ENCODE data around the gene ZDHHC16.
A peak's percentile ranks its signal among the peaks of the same experiment; 100 is the strongest.
"Not testable (repeated sequence)": the region's sequence is repeated elsewhere in the genome, so short reads cannot be mapped to it uniquely, and the experiment has no call there.

ZDHHC16 gene

DNA sequence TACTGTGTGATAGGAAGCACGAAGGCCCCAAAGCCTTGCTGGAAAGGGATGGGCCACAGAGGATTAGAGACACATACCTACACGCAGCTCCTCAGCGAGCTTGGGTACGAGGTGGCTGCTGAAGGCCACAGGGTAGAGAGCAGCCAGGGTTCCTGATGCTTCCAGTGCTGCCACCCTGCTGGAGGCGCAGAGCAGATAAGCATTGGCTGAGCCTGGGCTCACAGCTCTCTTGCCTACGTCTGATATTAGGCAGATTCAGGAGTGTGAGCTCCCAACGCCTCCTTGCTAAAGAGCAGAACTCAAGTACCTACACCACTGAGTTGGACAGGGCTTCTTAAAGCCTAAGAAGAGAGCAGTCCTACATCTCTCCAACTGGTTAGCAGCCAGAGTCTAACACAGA, 20.0 kb downstream of the ZDHHC16 start:
- in situ Hi-C loops (cut with HindIII; ENCODE audit: low pct_ligation_motif_present, low pct_unique_long_range_greater_than_20kb, low sequenced_read_pairs): no loop called here
- DNase-seq: no peak

DNA sequence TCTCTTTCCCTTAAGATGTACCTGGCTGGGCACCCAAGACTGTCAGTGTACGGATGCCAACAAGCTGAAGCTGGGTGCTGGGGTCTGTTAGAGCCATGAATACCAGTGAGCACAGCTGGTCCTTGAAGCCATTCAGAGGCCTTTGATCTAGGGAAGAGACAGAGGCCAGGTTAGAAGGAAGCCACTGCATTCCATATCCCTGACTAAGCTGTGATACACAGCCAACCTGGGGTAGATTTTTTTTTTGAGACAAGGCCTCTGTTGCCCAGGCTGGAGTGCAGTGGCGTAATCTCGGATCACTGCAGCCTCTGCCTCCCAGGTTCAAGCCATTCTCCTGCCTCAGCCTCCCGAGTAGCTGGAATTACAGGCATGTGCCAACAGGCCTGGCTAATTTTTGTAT, 20.8 kb downstream of the ZDHHC16 start:
- in situ Hi-C loops (cut with HindIII; ENCODE audit: low pct_ligation_motif_present, low pct_unique_long_range_greater_than_20kb, low sequenced_read_pairs): no loop called here
- DNase-seq: peak; percentile 61

GRCh38 chr10:97468162-97468561, 22.2 kb downstream of the ZDHHC16 start:
- in situ Hi-C loops (cut with HindIII; ENCODE audit: low pct_ligation_motif_present, low pct_unique_long_range_greater_than_20kb, low sequenced_read_pairs): no loop called here
- no peak for DNase-seq

DNA sequence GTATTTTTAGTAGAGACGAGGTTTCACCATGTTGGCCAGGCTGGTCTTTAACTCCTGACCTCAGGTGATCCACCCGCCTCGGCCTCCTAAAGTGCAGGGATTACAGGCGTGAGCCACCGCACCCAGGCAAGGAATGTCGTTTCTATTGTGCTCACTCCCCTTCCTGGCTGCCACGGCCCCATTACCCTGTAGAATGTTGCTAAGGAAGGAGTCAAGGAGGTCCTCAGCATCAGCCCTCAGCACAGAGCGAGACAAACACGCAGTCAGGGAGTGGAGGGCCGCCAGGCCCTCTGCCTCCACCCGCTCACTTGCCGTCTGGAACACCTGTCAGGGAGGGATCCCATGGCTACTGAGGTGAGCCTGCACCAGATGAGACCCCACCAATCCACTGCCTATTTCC, 22.8 kb downstream of the ZDHHC16 start:
- in situ Hi-C loops (cut with HindIII; ENCODE audit: low pct_ligation_motif_present, low pct_unique_long_range_greater_than_20kb, low sequenced_read_pairs); DNase-seq: not testable (repeated sequence)

- DNase-seq: no peak
- in situ Hi-C loops (cut with HindIII; ENCODE audit: low pct_ligation_motif_present, low pct_unique_long_range_greater_than_20kb, low sequenced_read_pairs): no loop called here
Measured at GRCh38 chr10:97474918-97475317, 28.9 kb downstream of the ZDHHC16 start.

GRCh38 chr10:97475936-97476594, 30.1 kb downstream of the ZDHHC16 start:
- in situ Hi-C loops (cut with HindIII; ENCODE audit: low pct_ligation_motif_present, low pct_unique_long_range_greater_than_20kb, low sequenced_read_pairs): no loop called here
- DNase-seq: no peak

- DNase-seq; in situ Hi-C loops (cut with HindIII; ENCODE audit: low pct_ligation_motif_present, low pct_unique_long_range_greater_than_20kb, low sequenced_read_pairs): not testable (repeated sequence)
Measured at GRCh38 chr10:97479410-97479809, 33.4 kb downstream of the ZDHHC16 start.

DNA sequence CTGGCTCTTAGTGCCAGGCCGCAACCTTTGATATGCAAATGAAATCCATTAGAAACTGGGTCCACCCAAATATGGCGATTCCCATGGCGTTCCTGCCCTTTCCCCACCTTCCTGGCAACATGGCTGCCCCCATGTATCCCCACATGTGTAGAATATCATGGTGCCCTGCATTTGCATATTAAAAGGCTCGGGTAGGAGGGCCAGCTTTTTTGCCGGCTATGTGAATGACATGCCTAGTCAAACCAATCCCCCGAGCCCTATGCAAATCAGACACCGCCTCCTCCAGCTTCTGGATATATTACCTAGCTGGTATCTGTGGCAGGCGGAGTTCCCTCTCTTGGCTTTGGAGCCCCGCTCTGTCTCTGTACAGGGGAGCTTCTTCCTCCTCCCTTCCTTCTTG, 34.0 kb downstream of the ZDHHC16 start:
- in situ Hi-C loops (cut with HindIII; ENCODE audit: low pct_ligation_motif_present, low pct_unique_long_range_greater_than_20kb, low sequenced_read_pairs): no loop called here

GRCh38 chr10:97481071-97481470, 35.1 kb downstream of the ZDHHC16 start:
- in situ Hi-C loops (cut with HindIII; ENCODE audit: low pct_ligation_motif_present, low pct_unique_long_range_greater_than_20kb, low sequenced_read_pairs): no loop called here
- no peak for DNase-seq

More for the DNA sequence above, 34.0 kb downstream of the ZDHHC16 start:
- DNase-seq: no peak

DNA sequence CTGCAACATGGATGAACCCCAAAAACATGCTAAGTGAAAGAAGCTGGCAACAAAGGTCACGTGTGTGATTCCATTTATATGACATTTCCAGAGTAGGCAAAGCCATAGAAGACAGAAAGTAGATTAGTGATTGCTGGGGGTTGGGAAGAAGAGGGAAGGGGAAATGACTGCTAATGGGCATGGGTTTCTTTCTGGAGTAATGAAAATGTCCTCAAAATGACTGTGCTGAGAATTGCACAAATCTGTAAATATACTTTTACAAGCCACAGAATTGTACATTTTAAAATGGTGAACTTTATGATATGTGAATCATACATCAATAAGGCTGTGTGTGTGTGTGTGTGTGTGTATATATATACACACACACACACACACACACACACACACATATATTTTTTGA, 36.4 kb downstream of the ZDHHC16 start:
- in situ Hi-C loops (cut with HindIII; ENCODE audit: low pct_ligation_motif_present, low pct_unique_long_range_greater_than_20kb, low sequenced_read_pairs): no loop called here
- DNase-seq: no peak

DNA sequence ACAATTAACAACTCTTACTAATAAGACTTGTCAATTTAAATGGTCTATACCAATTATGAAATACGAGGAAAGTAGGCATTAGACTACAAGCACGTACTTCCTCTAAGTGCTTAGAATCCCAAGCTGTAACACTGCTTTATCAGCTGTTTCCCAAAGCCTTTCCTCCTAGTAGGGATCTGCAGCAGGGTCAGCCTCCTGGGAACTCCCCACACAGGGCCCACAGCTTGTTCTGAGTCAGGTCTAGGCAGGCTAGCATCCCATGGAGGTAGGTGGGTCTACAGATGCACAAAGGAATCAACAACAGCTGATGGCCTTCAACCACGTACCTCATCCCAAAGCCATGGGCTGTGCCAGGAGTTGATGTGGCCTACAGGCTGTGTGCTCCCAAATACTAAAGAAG, 37.5 kb downstream of the ZDHHC16 start:
- DNase-seq: no peak
- in situ Hi-C loops (cut with HindIII; ENCODE audit: low pct_ligation_motif_present, low pct_unique_long_range_greater_than_20kb, low sequenced_read_pairs): no loop called here

DNA sequence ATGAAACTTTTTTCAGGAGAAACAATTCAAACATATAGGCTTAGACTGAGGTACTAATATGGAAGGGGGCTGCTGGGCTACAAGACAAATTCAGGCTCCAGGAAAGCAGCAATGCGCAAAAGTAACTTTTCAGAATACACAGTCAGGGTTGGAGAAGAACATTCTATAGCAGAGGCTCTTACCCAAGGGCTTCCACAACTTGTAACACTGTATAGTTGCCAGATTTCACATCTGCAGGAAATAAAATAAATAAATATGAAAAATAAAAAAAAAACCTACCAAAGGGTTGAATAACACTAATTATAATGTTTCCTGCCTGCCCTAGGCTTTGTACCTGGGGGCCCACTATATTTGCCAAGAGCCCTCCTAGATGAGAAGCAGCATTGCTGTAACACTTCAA, 37.9 kb downstream of the ZDHHC16 start:
- DNase-seq: no peak
- in situ Hi-C loops (cut with HindIII; ENCODE audit: low pct_ligation_motif_present, low pct_unique_long_range_greater_than_20kb, low sequenced_read_pairs): no loop called here

- in situ Hi-C loops (cut with HindIII; ENCODE audit: low pct_ligation_motif_present, low pct_unique_long_range_greater_than_20kb, low sequenced_read_pairs): no loop called here
- no peak for DNase-seq
Measured at GRCh38 chr10:97485647-97486281, 39.8 kb downstream of the ZDHHC16 start.

- in situ Hi-C loops (cut with HindIII; ENCODE audit: low pct_ligation_motif_present, low pct_unique_long_range_greater_than_20kb, low sequenced_read_pairs): no loop called here
- DNase-seq: no peak
Measured at GRCh38 chr10:97490592-97490991, 44.6 kb downstream of the ZDHHC16 start.

GRCh38 chr10:97494151-97494550, 48.2 kb downstream of the ZDHHC16 start:
- in situ Hi-C loops (cut with HindIII; ENCODE audit: low pct_ligation_motif_present, low pct_unique_long_range_greater_than_20kb, low sequenced_read_pairs): no loop called here
- DNase-seq: no peak

- in situ Hi-C loops (cut with HindIII; ENCODE audit: low pct_ligation_motif_present, low pct_unique_long_range_greater_than_20kb, low sequenced_read_pairs): no loop called here
- no peak for DNase-seq
Measured at GRCh38 chr10:97494863-97495506, 49.0 kb downstream of the ZDHHC16 start.

DNA sequence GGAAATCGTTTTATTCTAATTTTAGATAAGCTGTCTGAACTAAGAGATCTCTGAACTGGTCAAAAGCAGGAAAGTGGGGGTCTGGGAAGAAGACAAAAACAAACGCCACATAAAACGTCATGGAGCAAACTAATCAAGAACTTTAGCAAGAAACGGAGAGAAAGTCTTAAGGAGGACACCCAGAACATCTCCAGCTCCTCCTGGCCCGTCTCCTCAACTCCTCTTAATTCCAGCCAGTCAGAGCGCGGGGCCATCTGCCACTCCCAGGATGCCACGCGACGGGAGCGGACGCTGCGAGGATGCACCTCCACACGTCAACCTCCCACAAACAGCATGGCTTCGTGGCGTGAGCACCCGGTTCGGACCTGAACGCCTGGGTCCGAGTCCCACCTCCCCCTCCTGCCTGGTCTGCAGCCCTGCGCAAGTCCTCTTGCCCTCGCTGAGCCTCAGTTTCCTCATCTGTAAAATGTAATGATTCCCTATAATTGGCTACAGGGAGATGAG, 51.6 kb downstream of the ZDHHC16 start:
- in situ Hi-C loops (cut with HindIII; ENCODE audit: low pct_ligation_motif_present, low pct_unique_long_range_greater_than_20kb, low sequenced_read_pairs): no loop called here
- peak; percentile 87 for DNase-seq

- in situ Hi-C loops (cut with HindIII; ENCODE audit: low pct_ligation_motif_present, low pct_unique_long_range_greater_than_20kb, low sequenced_read_pairs): no loop called here
- peak; percentile 98 for DNase-seq
Measured at GRCh38 chr10:97498076-97498840, 52.3 kb downstream of the ZDHHC16 start, which contains the start of gene MMS19. TSS of gene MMS19 (minus strand) at chr10:97498422. CDS start at chr10:97498384, 38 bp downstream.
